IPS DF 6.9 (cell line): Measurements from ENCODE around the gene SLC35E3.

Experiments used
- DNase-seq: peaks from one replicate; pipeline ENCODE4 v3.0.0-alpha.2; 2013; ENCODE audit warnings: low read depth, low spot score
- H3K27ac ChIP-seq: one replicate; pipeline ENCODE4 v1.5.1; 2013; ENCODE audit warnings: low read length, control low read depth
- H3K27me3 ChIP-seq: 2 replicates; pipeline ENCODE4 v1.6.1; 2013; ENCODE audit warnings: mild to moderate bottlenecking, low read length; ENCODE audit not compliant: control insufficient read depth, insufficient read depth
- H3K36me3 ChIP-seq: 2 replicates; pipeline ENCODE4 v1.6.1; 2013; ENCODE audit warnings: low read length; ENCODE audit not compliant: control insufficient read depth, insufficient read depth
- H3K4me1 ChIP-seq: 2 replicates; pipeline ENCODE4 v1.6.1; 2013; ENCODE audit warnings: low read length; ENCODE audit not compliant: control insufficient read depth, insufficient read depth
- H3K4me3 ChIP-seq: 2 replicates; pipeline ENCODE4 v1.5.1; 2013; ENCODE audit warnings: mild to moderate bottlenecking, low read length
- H3K9me3 ChIP-seq: 2 replicates; pipeline ENCODE4 v1.6.1; 2013; ENCODE audit warnings: low read length, inconsistent platforms; ENCODE audit not compliant: control insufficient read depth, insufficient read depth
- WGBS: extraction: QIAGEN DNeasy Blood & Tissue Kit; methylation state at CpG from one replicate; pipeline ENCODE4 v1.1.7; 2013; ENCODE audit warnings: mixed read lengths, missing lambda C conversion rate; ENCODE audit not compliant: insufficient read length, insufficient coverage; 5-methylcytosine and 5-hydroxymethylcytosine counted together

Gene SLC35E3

GRCh38 chr12:68768431-68768939, 22.5 kb downstream of the SLC35E3 start:
- H3K27me3 ChIP-seq, result no peaks in the 10 kb centered on the region
- DNase-seq, result no peak
- no peak overlapping the region for H3K27ac ChIP-seq
- H3K4me1 ChIP-seq, result no peaks in the 10 kb centered on the region
- no peaks in the 10 kb centered on the region for H3K9me3 ChIP-seq
- H3K4me3 ChIP-seq, result no peak overlapping the region
- peaks cover 2% of the 10 kb centered on the region; the same call in 1 of the 2 replicates for H3K36me3 ChIP-seq
- WGBS, result no CpG with 5 or more reads among the region's 4 CpGs

GRCh38 chr12:68769941-68770340, 24.0 kb downstream of the SLC35E3 start:
- WGBS, result no CpG with 5 or more reads among the region's 1 CpG
- H3K4me1 ChIP-seq, result no peaks in the 10 kb centered on the region
- no peaks in the 10 kb centered on the region for H3K27me3 ChIP-seq

GRCh38 chr12:68771223-68771925, 25.4 kb downstream of the SLC35E3 start:
- Histone ChIP-seq H3K27me3 (no peaks in the 10 kb centered on the region), H3K36me3 (peaks cover 2% of the 10 kb centered on the region; the same call in 1 of the 2 replicates), H3K4me1 (no peaks in the 10 kb centered on the region), H3K4me3 (no peak overlapping the region), H3K27ac (no peak overlapping the region), H3K9me3 (no peaks in the 10 kb centered on the region)
- no CpG with 5 or more reads among the region's 5 CpGs for WGBS
- no peak for DNase-seq

More at GRCh38 chr12:68769941-68770340, 24.0 kb downstream of the SLC35E3 start:
- no peak for DNase-seq
- Histone ChIP-seq H3K9me3 (no peaks in the 10 kb centered on the region), H3K36me3 (peaks cover 2% of the 10 kb centered on the region; the same call in 1 of the 2 replicates), H3K27ac (no peak overlapping the region), H3K4me3 (no peak overlapping the region)

- no peak for DNase-seq
- Histone ChIP-seq H3K27me3 (no peaks in the 10 kb centered on the region), H3K27ac (no peak overlapping the region), H3K36me3 (no peaks in the 10 kb centered on the region), H3K9me3 (no peaks in the 10 kb centered on the region), H3K4me1 (no peaks in the 10 kb centered on the region), H3K4me3 (no peak overlapping the region)
- no CpG with 5 or more reads among the region's 8 CpGs for WGBS
Measured at GRCh38 chr12:68772714-68773113, 26.7 kb downstream of the SLC35E3 start.

GRCh38 chr12:68773582-68773981, 27.6 kb downstream of the SLC35E3 start:
- no peak overlapping the region for H3K4me3 ChIP-seq
- no peaks in the 10 kb centered on the region for H3K36me3 ChIP-seq
- H3K4me1 ChIP-seq, result no peaks in the 10 kb centered on the region
- H3K27me3 ChIP-seq, result no peaks in the 10 kb centered on the region
- no CpG with 5 or more reads among the region's 5 CpGs for WGBS
- H3K9me3 ChIP-seq, result no peaks in the 10 kb centered on the region
- no peak overlapping the region for H3K27ac ChIP-seq
- no peak for DNase-seq

GRCh38 chr12:68775121-68775630, 29.2 kb downstream of the SLC35E3 start:
- no peaks in the 10 kb centered on the region for H3K36me3 ChIP-seq
- H3K9me3 ChIP-seq, result no peaks in the 10 kb centered on the region
- no peaks in the 10 kb centered on the region for H3K4me1 ChIP-seq
- no peak for DNase-seq
- no CpG with 5 or more reads among the region's 7 CpGs for WGBS
- no peaks in the 10 kb centered on the region for H3K27me3 ChIP-seq
- no peak overlapping the region for H3K4me3 ChIP-seq
- no peak overlapping the region for H3K27ac ChIP-seq

- no peaks in the 10 kb centered on the region for H3K36me3 ChIP-seq
- H3K4me1 ChIP-seq, result no peaks in the 10 kb centered on the region
- H3K4me3 ChIP-seq, result no peak overlapping the region
- WGBS, result no CpG with 5 or more reads among the region's 5 CpGs
- H3K27me3 ChIP-seq, result no peaks in the 10 kb centered on the region
- no peaks in the 10 kb centered on the region for H3K9me3 ChIP-seq
- DNase-seq, result no peak
- no peak overlapping the region for H3K27ac ChIP-seq
Measured at GRCh38 chr12:68776976-68777610, 31.1 kb downstream of the SLC35E3 start.

- Histone ChIP-seq H3K27me3 (no peaks in the 10 kb centered on the region), H3K27ac (no peak overlapping the region), H3K4me1 (no peaks in the 10 kb centered on the region), H3K36me3 (no peaks in the 10 kb centered on the region), H3K9me3 (no peaks in the 10 kb centered on the region), H3K4me3 (no peak overlapping the region)
- no peak for DNase-seq
Measured at GRCh38 chr12:68779280-68779679, 33.3 kb downstream of the SLC35E3 start.

- Histone ChIP-seq H3K4me1 (no peaks in the 10 kb centered on the region), H3K36me3 (no peaks in the 10 kb centered on the region), H3K27me3 (no peaks in the 10 kb centered on the region), H3K9me3 (no peaks in the 10 kb centered on the region), H3K27ac (no peak overlapping the region), H3K4me3 (no peak overlapping the region)
- WGBS, result no CpG with 5 or more reads among the region's 6 CpGs
- no peak for DNase-seq
Measured at GRCh38 chr12:68780731-68781130, 34.8 kb downstream of the SLC35E3 start.

- H3K27ac ChIP-seq, result no peak overlapping the region
- H3K4me1 ChIP-seq, result no peaks in the 10 kb centered on the region
- H3K9me3 ChIP-seq, result no peaks in the 10 kb centered on the region
- no peaks in the 10 kb centered on the region for H3K27me3 ChIP-seq
- no peak overlapping the region for H3K4me3 ChIP-seq
- no peak for DNase-seq
- H3K36me3 ChIP-seq, result no peaks in the 10 kb centered on the region
- no CpG with 5 or more reads among the region's 6 CpGs for WGBS
Measured at GRCh38 chr12:68781728-68782127, 35.8 kb downstream of the SLC35E3 start.
